IMR-90 (cell line): ENCODE measurements around the gene ROGDI. TPM values are rescaled to one million over a fixed set of nuclear protein-coding genes. Genes with fewer than 3 reads are reported as not detected.

Experiments
- ATAC-seq: fragments of 200-7000 bp; cut with Tn5 transposase; 2 replicates; pipeline ENCODE4 v1.9.1; 2020; ENCODE audit warnings: low read depth, mild to moderate bottlenecking, moderate library complexity
- BruUV-seq: library from RNA; stranded (reverse); fragments of 400-500 nt; replicated peaks from 2 replicates; lab custom pipeline; 2021; lab: Mats Ljungman, UMichigan
- CTCF ChIA-PET: fragments of 300-600 bp; formaldehyde crosslinking; extraction: SDS; loops from one replicate; lab custom pipeline; 2021; ENCODE audit warnings: antibody characterized with exemption; lab: Yijun Ruan, JAX
- POLR2A ChIA-PET: fragments of 300-600 bp; sonication (Branson Sonifier 250); formaldehyde crosslinking; loops from one replicate; lab custom pipeline; 2022; ENCODE audit warnings: antibody characterized with exemption; ENCODE audit not compliant: unreplicated experiment; lab: Charles Lee
- DNase-seq: peaks from one replicate; pipeline ENCODE4 v3.0.0; 2013
- H2AFZ ChIP-seq: replicated peaks from 2 replicates; pipeline ENCODE3; 2013; ENCODE audit warnings: low read length, mild to moderate bottlenecking; ENCODE audit not compliant: poor library complexity
- H2AK5ac ChIP-seq: 2 replicates; pipeline ENCODE4 v1.6.1; 2013; ENCODE audit warnings: low read depth, low read length, inconsistent platforms
- H2AK9ac ChIP-seq: replicated peaks from 2 replicates; pipeline ENCODE3; 2013; ENCODE audit warnings: mild to moderate bottlenecking, low read depth, low read length, moderate library complexity; ENCODE audit not compliant: poor library complexity
- H2BK120ac ChIP-seq: 2 replicates; pipeline ENCODE4 v1.6.1; 2013; ENCODE audit warnings: low read depth, low read length, inconsistent platforms
- H2BK15ac ChIP-seq: 3 replicates; pipeline ENCODE4 v1.6.1; 2013; ENCODE audit warnings: low read depth, low read length, inconsistent platforms
- H2BK20ac ChIP-seq: 2 replicates; pipeline ENCODE4 v1.6.1; 2013; ENCODE audit warnings: low read depth, mild to moderate bottlenecking, inconsistent platforms, low read length, moderate library complexity
- H2BK5ac ChIP-seq: 2 replicates; pipeline ENCODE4 v1.6.1; 2013; ENCODE audit warnings: mild to moderate bottlenecking, low read depth, low read length, inconsistent platforms; ENCODE audit not compliant: poor library complexity, severe bottlenecking
- H3K14ac ChIP-seq: replicated peaks from 2 replicates; pipeline ENCODE4 v1.6.1; 2013; ENCODE audit warnings: low read depth, low read length, inconsistent platforms
- H3K18ac ChIP-seq: 2 replicates; pipeline ENCODE4 v1.6.1; 2013; ENCODE audit warnings: low read depth, low read length, control low read depth
- H3K23ac ChIP-seq: 2 replicates; pipeline ENCODE4 v1.6.1; 2013; ENCODE audit warnings: low read depth, low read length, inconsistent platforms
- H3K27ac ChIP-seq: 2 replicates; pipeline ENCODE4 v1.5.1; 2013; ENCODE audit warnings: mild to moderate bottlenecking, control low read depth, low read length; ENCODE audit not compliant: insufficient read depth
- H3K27me3 ChIP-seq: 2 replicates; pipeline ENCODE4 v1.6.1; 2013; ENCODE audit warnings: low read length; ENCODE audit not compliant: control insufficient read depth, insufficient read depth
- H3K36me3 ChIP-seq: 2 replicates; pipeline ENCODE4 v1.6.1; 2013; ENCODE audit warnings: low read length, mixed read lengths; ENCODE audit not compliant: control insufficient read depth, insufficient read depth
- H3K4ac ChIP-seq: 2 replicates; pipeline ENCODE4 v1.6.1; 2013; ENCODE audit warnings: low read depth, low read length, inconsistent platforms
- H3K4me1 ChIP-seq: 2 replicates; pipeline ENCODE4 v1.6.1; 2013; ENCODE audit warnings: low read length, mixed read lengths; ENCODE audit not compliant: control insufficient read depth, insufficient read depth
- H3K4me2 ChIP-seq: 2 replicates; pipeline ENCODE4 v1.6.1; 2013; ENCODE audit warnings: low read depth, mild to moderate bottlenecking, control low read depth, low read length, moderate library complexity
- H3K4me3 ChIP-seq: 2 replicates; pipeline ENCODE4 v1.5.1; 2013; ENCODE audit warnings: low read depth, mild to moderate bottlenecking, control low read depth, low read length, moderate library complexity; ENCODE audit not compliant: insufficient read depth
- H3K56ac ChIP-seq: 2 replicates; pipeline ENCODE4 v1.6.1; 2013; ENCODE audit warnings: low read length, inconsistent platforms; ENCODE audit not compliant: insufficient read depth; ENCODE audit errors: extremely low read depth
- H3K79me1 ChIP-seq, 2 experiments: 2 replicates each; pipeline ENCODE4 v1.6.1; 2013; ENCODE audit warnings: low read length in 2 of 2, inconsistent platforms in 1 of 2, low read depth in 1 of 2
- H3K9ac ChIP-seq: 2 replicates; pipeline ENCODE4 v1.6.1; 2013; ENCODE audit warnings: low read depth, low read length, control low read depth
- H3K9me1 ChIP-seq: 2 replicates; pipeline ENCODE4 v1.6.1; 2013; ENCODE audit warnings: low read length, inconsistent platforms; ENCODE audit not compliant: insufficient read depth
- H3K9me3 ChIP-seq: 2 replicates; pipeline ENCODE4 v1.6.1; 2013; ENCODE audit warnings: low read length; ENCODE audit not compliant: control insufficient read depth, insufficient read depth
- H4K20me1 ChIP-seq: 2 replicates; pipeline ENCODE4 v1.6.1; 2013; ENCODE audit warnings: low read length, inconsistent platforms; ENCODE audit not compliant: insufficient read depth
- H4K5ac ChIP-seq: 2 replicates; pipeline ENCODE4 v1.6.1; 2013; ENCODE audit warnings: mild to moderate bottlenecking, low read depth, low read length, control low read depth
- H4K8ac ChIP-seq, 2 experiments: 2 replicates each; pipeline ENCODE4 v1.6.1; 2013; ENCODE audit warnings: low read depth in 2 of 2, low read length in 2 of 2, control low read depth in 1 of 2, inconsistent platforms in 1 of 2
- H4K91ac ChIP-seq: 2 replicates; pipeline ENCODE4 v1.6.1; 2013; ENCODE audit warnings: low read depth, low read length, inconsistent platforms; ENCODE audit not compliant: insufficient read depth
- BHLHE40 ChIP-seq: fragments of 150-350 bp; IDR thresholded peaks from 2 replicates; pipeline ENCODE4 v1.6.1; 2016; ENCODE audit warnings: mild to moderate bottlenecking, low read depth, low read length
- CEBPB ChIP-seq: IDR thresholded peaks from 2 replicates; pipeline ENCODE4 v1.6.1; 2012; ENCODE audit warnings: low read depth, low read length, improper control_type of control experiment
- CHD1 ChIP-seq: IDR thresholded peaks from 2 replicates; pipeline ENCODE4 v1.6.1; 2012; ENCODE audit warnings: low read depth, low read length, improper control_type of control experiment
- CTCF ChIP-seq: conservative IDR thresholded peaks from 2 replicates; pipeline ENCODE4 v1.5.1; 2012; ENCODE audit warnings: mild to moderate bottlenecking, low read depth, low read length, improper control_type of control experiment
- FOS ChIP-seq: fragments of 150-350 bp; IDR thresholded peaks from 2 replicates; pipeline ENCODE4 v1.6.1; 2016; ENCODE audit warnings: low read depth, low read length
- MAZ ChIP-seq: IDR thresholded peaks from 2 replicates; pipeline ENCODE4 v1.6.1; 2012; ENCODE audit warnings: low read depth, mild to moderate bottlenecking, low read length, improper control_type of control experiment, moderate library complexity, borderline replicate concordance
- MXI1 ChIP-seq: IDR thresholded peaks from 2 replicates; pipeline ENCODE4 v1.6.1; 2012; ENCODE audit warnings: low read depth, mild to moderate bottlenecking, low read length, moderate library complexity, borderline replicate concordance
- POLR2A ChIP-seq: IDR thresholded peaks from 2 replicates; pipeline ENCODE4 v1.6.1; 2012; ENCODE audit warnings: mild to moderate bottlenecking, low read depth, low read length
- RAD21 ChIP-seq: IDR thresholded peaks from 2 replicates; pipeline ENCODE4 v1.6.1; 2012; ENCODE audit warnings: low read length, improper control_type of control experiment
- RCOR1 ChIP-seq: IDR thresholded peaks from 2 replicates; pipeline ENCODE4 v1.6.1; 2012; ENCODE audit warnings: mild to moderate bottlenecking, low read length, improper control_type of control experiment; ENCODE audit not compliant: insufficient replicate concordance
- RFX5 ChIP-seq: IDR thresholded peaks from 2 replicates; pipeline ENCODE4 v1.8.0; 2012; ENCODE audit warnings: low read depth, mild to moderate bottlenecking, low read length, moderate library complexity
- USF2 ChIP-seq: fragments of 150-350 bp; IDR thresholded peaks from 2 replicates; pipeline ENCODE4 v1.6.1; 2017; ENCODE audit warnings: mild to moderate bottlenecking, antibody characterized with exemption, low read length, low read depth
- WGBS, 2 experiments: methylation state at CpG; one replicate each; pipeline versions ENCODE4 v1.1.5 to v1.1.7; 2013; ENCODE audit warnings: missing lambda C conversion rate in 2 of 2; ENCODE audit not compliant: insufficient read length in 1 of 2; ENCODE audit errors: extremely low coverage in 2 of 2; 5-methylcytosine and 5-hydroxymethylcytosine counted together
- dilution Hi-C: fragments of 300-500 bp; cut with HindIII; formaldehyde crosslinking; loops from one replicate; pipeline ENCODE4 v1.14.3; 2018; ENCODE audit warnings: low sequenced_read_pairs; ENCODE audit not compliant: unreplicated experiment
- in situ Hi-C: fragments of 300-500 bp; cut with MboI; formaldehyde crosslinking; loops from 3 replicates; pipeline ENCODE4 v1.14.3; 2019; ENCODE audit warnings: low sequenced_read_pairs, inconsistent platforms, mixed read lengths
- intact Hi-C: fragments of 100-400 bp; cut with micrococcal nuclease; formaldehyde crosslinking; loops from 2 replicates; pipeline ENCODE4 v1.10.0; 2022
- polyA plus RNA-seq, 3 experiments: library from polyadenylated mRNA; depleted of rRNA; stranded (reverse); fragments of >200 nt; gene quantifications; 2 replicates each; pipeline ENCODE4 v1.2.3, GENCODE V29; 2012; ENCODE audit warnings: low replicate concordance in 1 of 3
- total RNA-seq: library from RNA; depleted of rRNA; stranded (reverse); fragments of >200 nt; gene quantifications from 2 replicates; pipeline ENCODE4 v1.2.3, GENCODE V29; 2012

Gene ROGDI
- total and polyA plus RNA-seq, 2 of the 4 experiments (the other 2 are of a cell fraction): 13.6 to 27.1 TPM

GRCh38 chr16:4826526-4826925 lies 24.1 kb upstream of the ROGDI start:
- Histone ChIP-seq H4K91ac (no peak overlapping the region), H3K4ac (no peak overlapping the region), H3K4me2 (no peak overlapping the region), H3K36me3 (peaks cover 71% of the 10 kb centered on the region), H2BK120ac (no peak overlapping the region), H4K20me1 (peaks cover 18% of the 10 kb centered on the region; the same call in 1 of the 2 replicates), H3K9me1 (no peaks in the 10 kb centered on the region), H3K14ac (no peak overlapping the region), H2AFZ (no peak overlapping the region), H3K18ac (no peak overlapping the region), H2BK20ac (no peak overlapping the region), H3K27ac (no peak overlapping the region), H3K9me3 (no peaks in the 10 kb centered on the region), H2AK5ac (no peak overlapping the region), H3K4me1 (no peaks in the 10 kb centered on the region), H3K4me3 (no peak overlapping the region), H3K56ac (no peak overlapping the region), H3K79me1 (peaks cover 20 to 27% of the 10 kb centered on the region in 2 experiments), H3K27me3 (no peaks in the 10 kb centered on the region), H2BK5ac (no peak overlapping the region), H3K23ac (no peak overlapping the region), H2AK9ac (no peak overlapping the region), H2BK15ac (no peak overlapping the region), H3K9ac (no peak overlapping the region), H4K8ac (no peak overlapping the region), H4K5ac (no peak overlapping the region)
- dilution Hi-C loops: no loop called here
- 100% methylated on average over 3 of the region's 4 CpGs; no CpG with 5 or more reads in 1 of the 2 experiments for WGBS, 2 experiments
- intact Hi-C loops: no loop called here
- no peak for TF ChIP-seq CTCF
- no peak for TF ChIP-seq RAD21
- no peak for TF ChIP-seq CEBPB
- no peak for TF ChIP-seq CHD1
- no peak for TF ChIP-seq POLR2A
- TF ChIP-seq MAZ: no peak
- no peak for TF ChIP-seq USF2
- no peak for TF ChIP-seq FOS
- no peak for TF ChIP-seq BHLHE40
- no peak for TF ChIP-seq MXI1
- TF ChIP-seq RFX5: no peak
- TF ChIP-seq RCOR1: no peak
- ATAC-seq (no peak), DNase-seq (no peak)
- CTCF ChIA-PET: no interaction called here
- BruUV-seq: no TSS peak
- POLR2A ChIA-PET: no interaction called here
- in situ Hi-C loops: no loop called here
